Muscle of arm (tissue), 12 donors: Measurements from ENCODE around the gene TMEM266. TPM values are rescaled to one million over a fixed set of nuclear protein-coding genes. Genes with fewer than 3 reads are reported as not detected.

Source experiments
- DNase-seq: peaks from one replicate; pipeline ENCODE4 v3.0.0-alpha.2; 2013
- polyA plus RNA-seq, 12 donors: library from polyadenylated mRNA; unstranded; fragments of 120-200 nt; gene quantifications; one replicate each; pipeline ENCODE4 v1.2.1, GENCODE V29; 2013; ENCODE audit not compliant: insufficient read length in 12 of 12

TMEM266 gene
- polyA plus RNA-seq, 12 donors: 0.27 to 1.5 (median 0.53) TPM; not detected in 2

- no peak for DNase-seq
These were observed 4.6 kb downstream of the TMEM266 start for GRCh38 chr15:76064375-76064774.

- DNase-seq: no peak
These were observed 5.5 kb downstream of the TMEM266 start for GRCh38 chr15:76065245-76065644.

GRCh38 chr15:76065793-76066192 is 6.0 kb downstream of the TMEM266 start:
- no peak for DNase-seq

- no peak for DNase-seq
These were observed 10.4 kb downstream of the TMEM266 start for GRCh38 chr15:76070192-76070591.

- DNase-seq: no peak
These were observed 11.3 kb downstream of the TMEM266 start for GRCh38 chr15:76070921-76071635.

- DNase-seq: no peak
These were observed 12.0 kb downstream of the TMEM266 start for GRCh38 chr15:76071806-76072205.

DNA sequence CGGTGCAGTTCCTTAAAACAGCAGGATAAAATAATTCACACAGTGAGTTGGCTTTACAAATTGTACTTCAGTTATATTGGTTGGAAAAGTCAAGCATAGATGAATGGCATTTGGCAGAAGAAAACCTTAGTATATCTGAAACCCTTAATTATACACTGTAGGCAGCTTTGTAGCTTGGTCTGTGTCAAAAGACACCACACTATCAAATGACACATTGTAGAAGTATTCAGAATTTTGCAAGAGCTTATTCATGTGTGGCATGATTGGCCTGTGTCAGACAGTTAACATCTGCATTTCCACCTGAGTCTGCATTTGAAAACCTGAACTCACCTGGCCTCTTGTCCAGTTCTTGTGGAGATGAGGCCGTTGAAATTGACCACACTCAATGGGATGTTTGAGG is 13.8 kb downstream of the TMEM266 start:
- no peak for DNase-seq

- no peak for DNase-seq
These were observed 15.3 kb downstream of the TMEM266 start for GRCh38 chr15:76075046-76075445.

- DNase-seq: no peak
These were observed 18.6 kb downstream of the TMEM266 start for GRCh38 chr15:76078285-76078877.

- no peak for DNase-seq
These were observed 24.5 kb downstream of the TMEM266 start for GRCh38 chr15:76084256-76084655.

DNA sequence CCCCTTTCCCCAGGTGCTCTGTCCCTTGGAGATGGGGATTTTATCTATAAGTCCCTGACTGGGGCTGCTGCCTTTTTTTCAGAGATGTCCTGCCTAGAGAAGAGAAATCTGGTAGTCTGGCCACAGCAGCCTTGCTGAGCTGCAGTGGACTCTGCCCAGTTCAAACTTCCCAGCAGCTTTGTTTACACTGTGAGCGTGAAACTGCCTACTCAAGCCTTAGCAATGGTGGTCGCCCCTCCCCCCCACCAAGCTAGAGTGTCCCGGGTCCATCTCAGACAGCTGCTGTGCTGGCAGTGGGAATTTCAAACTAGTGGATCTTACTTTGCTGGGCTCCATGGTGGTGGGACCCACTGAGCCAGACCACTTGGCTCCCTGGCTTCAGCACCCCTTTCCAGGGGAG is 38.9 kb downstream of the TMEM266 start:
- DNase-seq: no peak

DNA sequence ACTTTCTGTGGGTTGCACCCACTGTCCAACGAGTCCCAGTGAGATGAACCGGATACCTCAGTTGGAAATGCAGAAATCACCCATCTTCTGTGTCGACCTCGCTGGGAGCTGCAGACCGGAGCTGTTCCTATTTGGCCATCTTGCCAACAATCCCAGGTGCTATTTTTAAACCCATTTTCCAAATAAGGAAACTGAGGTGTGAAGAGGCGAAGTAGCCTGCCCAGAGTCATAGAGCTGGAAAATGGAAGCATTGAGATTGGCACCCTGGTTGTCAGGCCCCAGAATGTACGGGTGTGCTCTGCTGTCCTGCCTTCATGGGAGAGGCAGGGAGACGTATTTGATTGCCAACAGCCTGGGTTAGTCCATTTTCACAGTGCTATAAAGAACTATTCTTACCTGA is 39.6 kb downstream of the TMEM266 start:
- no peak for DNase-seq

DNA sequence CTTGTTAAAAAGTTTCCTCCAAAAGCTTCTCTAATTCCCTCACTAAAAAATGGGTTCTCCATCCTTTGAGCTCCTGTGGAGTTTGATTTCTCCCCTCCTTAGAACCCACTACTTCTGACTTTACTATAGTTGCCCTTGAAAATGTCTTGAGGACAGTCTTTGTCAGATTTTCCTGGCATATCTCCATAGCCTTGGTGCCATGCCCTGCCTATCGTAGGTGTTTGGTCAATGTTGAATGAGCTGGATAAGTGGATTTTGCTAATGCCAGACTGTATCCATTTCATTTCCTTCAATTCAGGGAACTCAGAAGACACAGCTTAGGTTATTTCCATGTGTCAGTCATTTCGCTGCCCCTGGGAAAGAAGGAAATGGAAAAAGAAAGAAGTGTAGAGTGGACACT is 40.6 kb downstream of the TMEM266 start:
- DNase-seq: no peak

GRCh38 chr15:76101655-76102054 is 41.9 kb downstream of the TMEM266 start:
- DNase-seq: no peak

GRCh38 chr15:76105391-76105790 is 45.6 kb downstream of the TMEM266 start:
- no peak for DNase-seq

- DNase-seq: no peak
These were observed 46.1 kb downstream of the TMEM266 start for GRCh38 chr15:76105911-76106310.

GRCh38 chr15:76107169-76107568 is 47.4 kb downstream of the TMEM266 start:
- no peak for DNase-seq

GRCh38 chr15:76108021-76108723 is 48.4 kb downstream of the TMEM266 start:
- DNase-seq: no peak

- no peak for DNase-seq
These were observed 49.3 kb downstream of the TMEM266 start for GRCh38 chr15:76109046-76109445.

DNA sequence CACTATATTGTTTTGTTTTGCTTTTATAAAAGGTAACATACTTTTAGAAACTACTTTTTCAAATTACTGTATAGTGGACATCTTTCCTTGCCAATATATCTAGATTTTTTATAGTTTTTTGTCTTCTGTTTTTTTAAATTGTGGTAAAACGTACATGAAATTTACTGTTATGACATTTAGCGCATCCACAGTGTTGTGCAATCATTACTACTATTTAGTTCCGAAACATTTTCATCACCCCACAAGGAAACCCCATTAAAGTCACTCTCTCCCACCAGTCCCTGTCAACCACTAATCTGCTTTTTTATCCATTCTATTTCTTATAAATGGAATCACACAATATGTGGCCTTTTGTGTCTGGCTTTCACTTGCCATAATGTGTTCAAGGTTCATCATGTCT is 54.8 kb downstream of the TMEM266 start:
- DNase-seq: no peak

GRCh38 chr15:76116138-76116885 is 56.5 kb downstream of the TMEM266 start:
- DNase-seq: no peak

GRCh38 chr15:76117181-76117580 is 57.4 kb downstream of the TMEM266 start:
- no peak for DNase-seq
